Activated CD4-positive, alpha-beta T cell treated with anti-CD3 and anti-CD28 coated beads, Interleukin-2, amount 50 U/mL, for 24 hours (primary cell): ENCODE results near the gene STARD7.

ENCODE experiments used
- DNase-seq, 2 donors: peaks; one replicate each; pipeline ENCODE4 v3.0.0-alpha.2; 2020; ENCODE audit warnings: low read depth in 1 of 2, low spot score in 1 of 2

Gene STARD7

GRCh38 chr2:96198921-96199320 lies 9.7 kb downstream of the STARD7 start:
- no peak for DNase-seq

GRCh38 chr2:96197546-96198255 lies 10.9 kb downstream of the STARD7 start:
- DNase-seq, result no peak

- DNase-seq, result no peak
Observed at GRCh38 chr2:96195410-96196066, 13.1 kb downstream of the STARD7 start.

GRCh38 chr2:96191937-96192670 lies 16.5 kb downstream of the STARD7 start:
- no peak for DNase-seq

- no peak for DNase-seq
Observed at GRCh38 chr2:96188821-96189526, 19.7 kb downstream of the STARD7 start.

- DNase-seq, result no peak
Observed at GRCh38 chr2:96186562-96186961, 22.1 kb downstream of the STARD7 start.

GRCh38 chr2:96185516-96185915 lies 23.1 kb downstream of the STARD7 start:
- no peak for DNase-seq

GRCh38 chr2:96184989-96185388 lies 23.6 kb downstream of the STARD7 start:
- no peak for DNase-seq

- DNase-seq, result no peak
Observed at GRCh38 chr2:96184188-96184587, 24.4 kb downstream of the STARD7 start.

GRCh38 chr2:96181529-96181928 lies 27.1 kb downstream of the STARD7 start:
- DNase-seq, result no peak

- DNase-seq, result no peak
Observed at GRCh38 chr2:96180521-96180920, 28.1 kb downstream of the STARD7 start.

GRCh38 chr2:96180002-96180401 lies 28.6 kb downstream of the STARD7 start:
- DNase-seq, result no peak

GRCh38 chr2:96176661-96177060 lies 32.0 kb downstream of the STARD7 start:
- no peak for DNase-seq

GRCh38 chr2:96175951-96176350 lies 32.7 kb downstream of the STARD7 start:
- DNase-seq, result no peak

GRCh38 chr2:96174251-96175144 lies 34.1 kb downstream of the STARD7 start:
- DNase-seq, result peak; percentile 67 to 83

- no peak for DNase-seq
Observed at GRCh38 chr2:96171831-96172230, 36.8 kb downstream of the STARD7 start.

- DNase-seq, result no peak
Observed at GRCh38 chr2:96170626-96171025, 38.0 kb downstream of the STARD7 start.

- no peak for DNase-seq
Observed at GRCh38 chr2:96169868-96170507, 38.6 kb downstream of the STARD7 start.

GRCh38 chr2:96167407-96168013 lies 41.1 kb downstream of the STARD7 start:
- no peak for DNase-seq
